D721Med (cell line): ENCODE measurements around the gene FOXJ2.

ENCODE experiments used
- DNase-seq: peaks from one replicate; pipeline ENCODE4 v3.0.0; 2011; ENCODE audit warnings: low spot score; ENCODE audit not compliant: insufficient read length
- FAIRE-seq: peaks from 2 replicates; lab custom pipeline; 2011; peaks lifted over from hg19 to GRCh38; lab: Jason Lieb, UNC
- TF ChIP-seq, protein P1 (sequence below): IDR thresholded peaks from 2 replicates; pipeline ENCODE4 v1.5.1; 2012; ENCODE audit warnings: mild to moderate bottlenecking, control low read depth; ENCODE audit not compliant: insufficient read depth; ENCODE audit errors: missing control alignments

Gene FOXJ2

DNA sequence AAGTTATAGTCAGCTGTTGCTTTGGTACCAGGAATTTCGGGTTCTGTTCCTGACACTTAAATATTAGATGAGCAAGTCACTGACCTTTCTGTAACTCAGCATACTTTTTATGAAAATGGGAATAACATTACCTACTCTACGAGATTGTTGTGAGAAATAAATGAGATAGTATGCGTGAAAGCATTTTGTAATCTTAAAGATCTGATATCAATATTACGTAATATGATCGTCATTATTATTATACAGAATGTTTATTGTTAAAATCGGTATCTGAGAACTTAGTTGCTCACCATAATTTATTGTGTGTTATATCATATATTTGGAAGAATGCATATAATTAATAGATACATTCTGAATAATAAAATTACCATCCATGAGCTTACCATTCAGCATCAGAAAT lies 43.4 kb downstream of the FOXJ2 start:
- TF ChIP-seq, protein P1, sequence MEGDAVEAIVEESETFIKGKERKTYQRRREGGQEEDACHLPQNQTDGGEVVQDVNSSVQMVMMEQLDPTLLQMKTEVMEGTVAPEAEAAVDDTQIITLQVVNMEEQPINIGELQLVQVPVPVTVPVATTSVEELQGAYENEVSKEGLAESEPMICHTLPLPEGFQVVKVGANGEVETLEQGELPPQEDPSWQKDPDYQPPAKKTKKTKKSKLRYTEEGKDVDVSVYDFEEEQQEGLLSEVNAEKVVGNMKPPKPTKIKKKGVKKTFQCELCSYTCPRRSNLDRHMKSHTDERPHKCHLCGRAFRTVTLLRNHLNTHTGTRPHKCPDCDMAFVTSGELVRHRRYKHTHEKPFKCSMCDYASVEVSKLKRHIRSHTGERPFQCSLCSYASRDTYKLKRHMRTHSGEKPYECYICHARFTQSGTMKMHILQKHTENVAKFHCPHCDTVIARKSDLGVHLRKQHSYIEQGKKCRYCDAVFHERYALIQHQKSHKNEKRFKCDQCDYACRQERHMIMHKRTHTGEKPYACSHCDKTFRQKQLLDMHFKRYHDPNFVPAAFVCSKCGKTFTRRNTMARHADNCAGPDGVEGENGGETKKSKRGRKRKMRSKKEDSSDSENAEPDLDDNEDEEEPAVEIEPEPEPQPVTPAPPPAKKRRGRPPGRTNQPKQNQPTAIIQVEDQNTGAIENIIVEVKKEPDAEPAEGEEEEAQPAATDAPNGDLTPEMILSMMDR: no peak
- FAIRE-seq (no peak), DNase-seq (no peak)

DNA sequence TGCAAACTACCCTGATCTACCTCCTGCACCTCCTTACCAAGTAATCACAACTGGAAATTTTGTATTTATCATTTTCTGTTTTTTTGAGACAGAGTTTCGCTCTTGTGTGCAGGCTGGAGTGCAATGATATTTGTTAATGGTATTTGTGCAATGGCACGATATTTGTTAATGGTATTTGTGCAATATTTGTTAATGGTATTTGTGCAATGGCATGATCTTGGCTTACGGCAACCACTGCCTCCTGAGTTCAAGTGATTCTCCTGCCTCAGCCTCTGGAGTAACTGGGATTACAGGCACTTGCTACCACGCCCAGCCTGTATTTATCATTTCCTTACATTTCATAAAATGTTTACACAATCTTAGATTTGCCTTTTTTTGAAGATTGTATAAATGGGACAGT lies 43.9 kb downstream of the FOXJ2 start:
- TF ChIP-seq, protein P1: no peak
- FAIRE-seq: no peak
- no peak for DNase-seq

DNA sequence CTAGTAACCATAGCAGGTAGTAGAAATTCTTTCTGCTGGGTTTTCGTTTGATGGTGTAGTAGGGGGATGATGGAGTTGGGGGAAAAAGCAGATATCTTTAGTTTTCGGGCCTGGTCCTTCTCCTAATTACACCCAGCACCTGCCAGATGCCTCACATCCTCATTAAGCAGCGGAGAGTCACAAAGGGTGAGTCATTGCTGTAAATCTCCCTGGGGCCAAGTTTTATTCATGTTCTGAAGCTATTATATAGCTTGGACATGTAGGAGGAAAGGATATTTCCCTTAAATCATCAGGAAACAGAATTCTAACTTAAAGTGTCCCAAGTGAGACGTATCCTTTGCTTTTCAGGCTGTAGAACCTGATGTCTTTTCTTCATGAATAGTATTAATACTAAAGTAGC lies 44.7 kb downstream of the FOXJ2 start:
- TF ChIP-seq, protein P1: no peak
- DNase-seq (no peak), FAIRE-seq (no peak)

DNA sequence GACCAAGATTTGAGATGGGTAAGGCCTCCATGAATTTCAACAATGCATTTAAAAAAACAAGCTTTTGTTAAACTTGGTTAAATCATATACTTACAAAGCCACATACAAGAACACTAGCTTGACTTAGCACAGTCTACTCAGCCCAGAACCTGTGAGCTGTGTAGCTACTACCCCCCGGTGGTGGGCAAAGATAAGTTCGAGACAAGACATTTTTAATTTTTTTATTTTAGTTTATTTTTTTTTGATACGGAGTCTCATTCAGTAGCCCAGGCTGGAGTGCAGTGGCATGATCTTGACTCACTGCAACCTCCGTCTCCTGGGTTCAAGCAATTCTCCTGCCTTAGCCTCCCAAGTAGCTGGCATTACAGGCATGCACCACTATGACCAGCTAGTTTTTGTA lies 45.9 kb downstream of the FOXJ2 start:
- no peak for FAIRE-seq
- TF ChIP-seq, protein P1: peak; percentile 39
- no peak for DNase-seq

DNA sequence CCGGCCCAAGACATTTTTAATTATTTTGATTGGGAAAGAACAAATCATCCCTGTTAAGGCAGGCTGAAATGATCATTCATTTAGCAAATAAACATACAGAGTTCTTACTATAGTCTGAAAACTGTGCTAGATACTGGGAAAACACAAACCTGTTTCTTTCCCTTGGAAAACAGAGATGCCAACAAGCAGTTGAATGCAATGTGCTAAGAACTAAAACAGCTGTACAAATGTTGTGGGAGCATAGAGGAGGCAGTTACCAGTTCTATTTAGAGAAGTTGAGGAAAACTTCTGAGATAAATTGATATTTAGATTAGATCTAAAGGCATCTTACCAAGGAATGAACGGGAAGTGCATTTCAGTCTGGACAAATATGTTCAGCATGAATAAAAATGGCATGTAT lies 46.4 kb downstream of the FOXJ2 start:
- no peak for DNase-seq
- TF ChIP-seq, protein P1: no peak
- no peak for FAIRE-seq

DNA sequence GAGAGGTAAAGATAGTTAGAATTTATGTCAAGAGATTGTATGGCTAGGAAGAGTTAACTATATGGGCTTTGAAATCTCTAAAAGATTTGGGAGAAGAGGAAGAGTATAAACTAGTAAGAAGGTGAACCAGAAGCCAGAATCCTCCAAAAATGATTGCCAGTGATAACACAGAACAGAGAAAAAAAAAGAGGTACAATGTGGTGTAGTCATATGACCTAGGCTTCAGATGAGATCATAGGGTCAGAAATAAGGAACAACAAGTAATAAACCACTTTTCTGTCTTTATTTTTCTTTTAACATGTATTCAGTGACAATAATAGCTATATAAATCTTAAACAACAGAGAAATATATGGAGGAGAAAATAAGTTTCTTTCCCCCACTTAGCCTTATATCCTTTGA lies 47.6 kb downstream of the FOXJ2 start:
- DNase-seq: no peak
- FAIRE-seq: no peak
- TF ChIP-seq, protein P1: no peak

DNA sequence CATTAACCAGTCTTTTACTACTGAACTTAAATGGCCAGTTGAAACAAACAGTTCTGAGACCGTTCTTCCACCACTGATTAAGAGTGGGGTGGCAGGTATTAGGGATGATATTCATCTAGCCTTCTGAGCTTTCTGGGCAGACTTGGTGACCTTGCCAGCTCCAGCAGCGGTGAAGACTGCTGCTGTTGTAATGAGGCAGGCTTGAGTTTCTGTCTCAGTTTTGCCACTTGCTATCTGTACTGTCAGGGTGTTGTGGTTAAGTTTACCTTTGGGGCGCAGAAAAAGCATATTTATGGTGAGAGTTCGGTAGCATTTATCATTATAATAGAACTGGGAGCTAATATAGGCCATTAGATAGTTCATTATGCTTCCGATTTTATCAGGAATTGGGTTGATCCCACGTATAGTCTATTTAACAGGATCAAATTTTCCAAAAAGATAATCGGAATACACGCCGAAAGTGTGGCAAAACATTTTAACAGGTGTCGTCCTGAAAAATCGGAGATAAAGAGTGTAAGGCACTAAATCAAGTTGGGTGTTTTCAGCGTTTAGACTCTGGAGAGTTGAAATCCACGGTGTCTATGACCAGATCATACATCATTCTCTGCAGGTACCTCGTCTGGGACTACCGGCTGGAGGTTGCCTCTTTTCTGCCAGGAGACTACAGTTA lies 48.9 kb downstream of the FOXJ2 start:
- FAIRE-seq (no peak), DNase-seq (no peak)
- TF ChIP-seq, protein P1: no peak
